HG02588 (cell line): ENCODE results near the gene SIAH3.
"Not testable (repeated sequence)": the region's sequence is repeated elsewhere in the genome, so short reads cannot be mapped to it uniquely, and the experiment has no call there.

Experiments used
- ATAC-seq: cut with Tn5 transposase; IDR thresholded peaks from one replicate; pipeline ENCODE4 v1.9.1; 2021; ENCODE audit warnings: mild to moderate bottlenecking, moderate library complexity; ENCODE audit not compliant: unreplicated experiment

The SIAH3 gene

GRCh38 chr13:45784755-45785675, 66.5 kb downstream of the SIAH3 start:
- ATAC-seq: no peak

GRCh38 chr13:45783346-45784043, 68.1 kb downstream of the SIAH3 start:
- no peak for ATAC-seq

- ATAC-seq: no peak
Observed at GRCh38 chr13:45782327-45783045, 69.1 kb downstream of the SIAH3 start.

GRCh38 chr13:45781553-45782326, 69.8 kb downstream of the SIAH3 start:
- ATAC-seq: no peak

- ATAC-seq: no peak
Observed at GRCh38 chr13:45779901-45780300, 71.7 kb downstream of the SIAH3 start.

GRCh38 chr13:45778882-45779281, 72.7 kb downstream of the SIAH3 start:
- no peak for ATAC-seq

- no peak for ATAC-seq
Observed at GRCh38 chr13:45776748-45777147, 74.8 kb downstream of the SIAH3 start.

- no peak for ATAC-seq
Observed at GRCh38 chr13:45775401-45775963, 76.1 kb downstream of the SIAH3 start.

GRCh38 chr13:45773944-45774343, 77.6 kb downstream of the SIAH3 start:
- ATAC-seq: no peak

GRCh38 chr13:45773236-45773635, 78.3 kb downstream of the SIAH3 start:
- ATAC-seq: no peak

GRCh38 chr13:45770886-45771285, 80.7 kb downstream of the SIAH3 start:
- ATAC-seq: no peak

- no peak for ATAC-seq
Observed at GRCh38 chr13:45768656-45769479, 82.7 kb downstream of the SIAH3 start.

- no peak for ATAC-seq
Observed at GRCh38 chr13:45765464-45765863, 86.1 kb downstream of the SIAH3 start.

- no peak for ATAC-seq
Observed at GRCh38 chr13:45763419-45763818, 88.1 kb downstream of the SIAH3 start.

- not testable (repeated sequence) for ATAC-seq
Observed at GRCh38 chr13:45757589-45757988, 94.0 kb downstream of the SIAH3 start.

GRCh38 chr13:45756498-45756897, 95.1 kb downstream of the SIAH3 start:
- ATAC-seq: not testable (repeated sequence)

- ATAC-seq: no peak
Observed at GRCh38 chr13:45752510-45752909, 99.0 kb downstream of the SIAH3 start.

- ATAC-seq: no peak
Observed at GRCh38 chr13:45751885-45752284, 99.7 kb downstream of the SIAH3 start.

- ATAC-seq: no peak
Observed at GRCh38 chr13:45750566-45750965, 101.0 kb downstream of the SIAH3 start.
